AG04450 (cell line): ENCODE results near the gene WWOX. TPM values are rescaled to one million over a fixed set of nuclear protein-coding genes. Genes with fewer than 3 reads are reported as not detected.

Source experiments
- CTCF ChIA-PET: fragments of 300-600, 350-600 bp; formaldehyde crosslinking; extraction: SDS; loops from one replicate; lab custom pipeline; 2022; ENCODE audit warnings: antibody characterized with exemption, inconsistent platforms; lab: Charles Lee
- POLR2A ChIA-PET: fragments of 350-600 bp; formaldehyde crosslinking; extraction: SDS; loops from one replicate; lab custom pipeline; 2021; ENCODE audit warnings: antibody characterized with exemption, inconsistent platforms; lab: Yijun Ruan, JAX
- DNase-seq: peaks from one replicate; pipeline ENCODE4 v3.0.0-alpha.2; 2011; ENCODE audit warnings: low read depth, low spot score
- H3K27ac ChIP-seq: one replicate; pipeline ENCODE4 v1.5.1; 2012; ENCODE audit warnings: low read depth, low read length, control low read depth
- H3K27me3 ChIP-seq: one replicate; pipeline ENCODE4 v1.6.0; 2012; ENCODE audit warnings: low read length; ENCODE audit not compliant: control insufficient read depth, insufficient read depth
- H3K4me3 ChIP-seq: 2 replicates; pipeline ENCODE4 v1.5.1; 2011; ENCODE audit warnings: mild to moderate bottlenecking, low read depth, low read length, control low read depth
- H3K9me3 ChIP-seq: 2 replicates; pipeline ENCODE4 v1.5.1; 2012; ENCODE audit warnings: low read length; ENCODE audit not compliant: control insufficient read depth, insufficient read depth
- CTCF ChIP-seq: IDR thresholded peaks from 2 replicates; pipeline ENCODE4 v1.5.1; 2011; ENCODE audit warnings: low read depth, low read length, control low read depth, inconsistent platforms
- polyA plus RNA-seq: library from polyadenylated mRNA; depleted of rRNA; stranded (reverse); fragments of >200 nt; gene quantifications from 2 replicates; pipeline ENCODE4 v1.2.3, GENCODE V29; 2011

WWOX gene
- polyA plus RNA-seq, 1 experiment, result 2.1 TPM

- Histone ChIP-seq H3K4me3 (no peak overlapping the region), H3K27me3 (no peaks in the 10 kb centered on the region), H3K9me3 (peaks cover 37% of the 10 kb centered on the region), H3K27ac (no peak overlapping the region)
- TF ChIP-seq CTCF, result no peak
- DNase-seq, result no peak
- ChIA-PET POLR2A (no interaction called here), CTCF (interaction anchor here (0.7 kb wide), 1 partner anchor 618 kb away, joined by 4 read pairs; no protein-coding TSS in a partner anchor)
Measured at GRCh38 chr16:78970650-78971049, 871.2 kb downstream of the WWOX start.

GRCh38 chr16:78972006-78972405 is 872.6 kb downstream of the WWOX start:
- ChIA-PET CTCF (interaction anchor here (0.8 kb wide), 1 partner anchor 1015 kb away, joined by 4 read pairs; no protein-coding TSS in a partner anchor), POLR2A (no interaction called here)
- H3K4me3 ChIP-seq, result no peak overlapping the region
- H3K9me3 ChIP-seq, result peaks cover 47% of the 10 kb centered on the region
- no peak overlapping the region for H3K27ac ChIP-seq
- DNase-seq, result no peak
- no peak for TF ChIP-seq CTCF
- no peaks in the 10 kb centered on the region for H3K27me3 ChIP-seq

GRCh38 chr16:78972986-78973385 is 873.5 kb downstream of the WWOX start:
- CTCF ChIA-PET, result no interaction called here
- no peak for DNase-seq
- POLR2A ChIA-PET, result no interaction called here
- TF ChIP-seq CTCF, result no peak
- Histone ChIP-seq H3K27ac (no peak overlapping the region), H3K27me3 (no peaks in the 10 kb centered on the region), H3K9me3 (peaks cover 51% of the 10 kb centered on the region), H3K4me3 (no peak overlapping the region)

- CTCF ChIA-PET, result no interaction called here
- H3K27me3 ChIP-seq, result no peaks in the 10 kb centered on the region
Measured at GRCh38 chr16:78976212-78976611, 876.8 kb downstream of the WWOX start.

GRCh38 chr16:78980825-78981224 is 881.4 kb downstream of the WWOX start:
- no peak for DNase-seq
- Histone ChIP-seq H3K27me3 (no peaks in the 10 kb centered on the region), H3K27ac (no peak overlapping the region), H3K9me3 (peaks cover 56% of the 10 kb centered on the region), H3K4me3 (no peak overlapping the region)
- CTCF ChIA-PET, result interaction anchor here (0.7 kb wide), 1 partner anchor 236 kb away, joined by 3 read pairs; no protein-coding TSS in a partner anchor
- POLR2A ChIA-PET, result no interaction called here
- no peak for TF ChIP-seq CTCF

More at GRCh38 chr16:78976212-78976611, 876.8 kb downstream of the WWOX start:
- POLR2A ChIA-PET, result no interaction called here
- H3K4me3 ChIP-seq, result no peak overlapping the region
- H3K27ac ChIP-seq, result no peak overlapping the region
- DNase-seq, result no peak
- TF ChIP-seq CTCF, result no peak
- peaks cover 51% of the 10 kb centered on the region for H3K9me3 ChIP-seq
